Dermis blood vessel endothelial cell (primary cell): ENCODE measurements around the gene BRD1. TPM values are rescaled to one million over a fixed set of nuclear protein-coding genes. Genes with fewer than 3 reads are reported as not detected.

Experiments used
- DNase-seq: peaks from one replicate; pipeline ENCODE4 v3.0.0; 2010
- total RNA-seq: library from RNA; depleted of rRNA; stranded (reverse); fragments of >200 nt; gene quantifications from 2 replicates; pipeline ENCODE4 v1.2.3, GENCODE V29; 2014

BRD1 gene
- 34.2 and 39.0 TPM in 2 replicates for total RNA-seq

- peak; percentile 82 for DNase-seq
These were observed at the start of gene BRD1 for GRCh38 chr22:49827853-49828598. Gene BRD1, minus strand, starts transcription at chr22:49827873. Its CDS starts 3,556 bp downstream, at chr22:49824317.

- no peak for DNase-seq
These were observed 45.7 kb upstream of the BRD1 start for GRCh38 chr22:49873228-49873940.

- DNase-seq: no peak
These were observed 44.7 kb upstream of the BRD1 start for GRCh38 chr22:49872347-49872746.

- DNase-seq: peak; percentile 36
These were observed 43.8 kb upstream of the BRD1 start for GRCh38 chr22:49871482-49871881.

DNA sequence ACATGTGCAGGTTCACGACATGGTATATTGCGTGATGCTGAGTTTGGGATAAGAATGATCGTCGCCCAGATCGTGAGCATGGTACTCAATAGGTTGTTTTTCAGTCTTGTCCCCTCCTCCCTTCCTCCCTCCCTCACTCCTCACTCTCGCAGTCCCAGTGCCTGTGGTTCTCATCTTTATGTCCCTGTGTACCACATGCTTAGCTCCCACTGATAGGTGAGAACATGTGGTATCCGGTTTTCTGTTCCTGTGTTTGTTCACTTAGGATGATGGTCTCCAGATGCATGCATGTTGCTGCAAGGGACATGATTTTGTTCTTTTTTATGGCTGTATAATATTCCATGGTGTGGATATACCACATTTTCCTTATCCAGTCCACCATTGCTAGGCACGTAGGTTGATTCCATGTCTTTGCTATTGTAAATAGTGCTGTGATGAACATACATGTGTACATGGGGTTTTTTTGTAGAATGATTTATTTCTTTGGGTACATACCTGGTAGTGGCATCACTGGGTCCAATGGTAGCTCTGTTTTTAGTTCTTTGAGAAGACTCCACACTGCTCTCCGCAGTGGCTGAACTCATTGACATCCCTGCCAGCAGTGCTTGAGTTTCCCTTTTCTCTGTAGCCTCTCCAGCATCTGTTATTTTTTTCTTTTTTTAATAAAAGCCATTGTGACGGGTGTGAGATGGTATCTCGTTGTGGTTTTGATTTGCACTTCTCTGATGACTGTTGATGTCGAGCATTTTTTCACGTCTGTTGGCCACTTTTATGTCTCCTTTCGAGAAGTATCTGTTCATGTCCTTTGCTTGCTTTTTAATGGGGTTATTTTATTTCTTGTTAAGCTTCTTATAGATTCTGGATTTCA is 42.4 kb upstream of the BRD1 start:
- DNase-seq: no peak

DNA sequence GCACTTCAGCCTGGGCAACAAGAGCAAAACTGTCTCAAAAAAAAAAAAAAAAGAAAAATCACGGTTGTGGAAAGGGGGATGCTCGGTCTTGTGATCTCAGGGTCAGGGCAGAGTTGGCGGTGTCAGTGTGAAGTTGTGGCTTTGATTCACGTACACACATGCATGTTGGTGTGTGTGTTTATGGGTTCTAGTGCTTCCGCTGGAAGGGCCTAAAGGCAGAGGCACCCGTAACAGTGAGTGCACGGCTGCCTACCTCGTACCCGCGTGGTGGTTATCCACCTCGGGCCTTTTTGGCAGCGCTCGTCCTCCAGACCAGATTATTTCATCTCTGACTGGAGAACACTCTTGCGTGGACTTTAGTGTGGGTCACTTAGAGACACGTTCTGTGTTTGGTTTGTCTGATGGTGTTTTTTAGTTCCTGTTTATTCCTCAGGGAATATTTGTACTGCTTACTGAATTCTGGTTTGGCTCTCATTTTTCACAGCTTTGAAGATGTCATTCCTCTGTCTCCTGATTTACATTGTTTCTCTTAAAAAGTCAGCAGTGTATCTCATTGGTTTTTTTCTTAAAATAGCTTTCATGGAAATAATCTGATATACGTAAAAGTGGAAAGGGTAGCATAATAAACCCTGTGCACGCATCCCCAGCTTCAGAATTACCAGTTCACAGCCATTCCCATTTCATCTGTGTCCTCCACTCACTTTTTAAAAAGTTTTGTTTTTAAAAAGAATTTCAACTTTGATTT is 41.6 kb upstream of the BRD1 start:
- no peak for DNase-seq

DNA sequence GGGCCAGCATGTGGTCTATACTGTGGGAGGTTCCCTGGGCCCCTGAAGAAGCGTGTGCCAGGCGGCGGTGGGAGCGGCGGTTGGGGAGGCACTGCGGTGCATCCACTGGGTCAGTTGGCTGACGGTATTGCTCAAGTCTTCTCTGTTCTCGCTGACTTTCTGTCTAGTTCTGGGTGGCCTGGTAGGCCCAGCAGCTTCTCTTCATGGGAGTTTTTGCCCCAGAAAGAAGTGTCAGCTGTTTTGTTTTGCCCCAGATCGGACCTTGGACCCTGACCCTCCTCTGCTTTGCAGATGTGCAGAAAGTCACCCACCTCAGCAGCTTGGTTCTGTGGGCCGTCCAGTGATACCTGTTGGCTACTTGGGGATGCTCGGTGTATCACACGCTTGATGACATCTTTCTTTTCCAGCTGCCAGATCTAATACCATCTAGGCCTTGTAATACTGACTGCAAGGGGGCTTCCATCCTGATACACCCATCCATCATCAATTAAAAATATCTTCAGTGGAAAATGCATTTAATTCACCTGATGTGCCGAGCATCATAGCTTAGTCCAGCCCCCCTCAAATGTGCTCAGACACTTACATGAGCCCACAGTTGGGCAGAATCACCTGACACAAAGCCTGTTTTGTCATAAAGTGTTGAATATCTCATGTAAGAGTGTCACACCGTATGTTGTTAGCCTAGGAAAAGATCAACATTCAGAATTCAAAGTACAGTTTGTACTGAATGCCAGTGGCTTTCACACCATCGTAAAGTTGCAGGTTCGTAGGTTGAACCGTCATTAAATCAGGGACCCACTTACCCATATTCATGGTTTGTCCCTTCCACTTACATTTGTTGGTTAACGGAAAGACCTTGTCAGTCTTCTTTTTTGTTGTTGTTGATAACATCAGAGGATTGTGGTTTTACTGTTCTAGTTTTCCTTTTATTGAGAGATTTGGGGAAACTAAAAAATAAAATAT is 39.9 kb upstream of the BRD1 start:
- no peak for DNase-seq

- no peak for DNase-seq
These were observed 39.0 kb upstream of the BRD1 start for GRCh38 chr22:49866646-49867045.

GRCh38 chr22:49866134-49866533 is 38.5 kb upstream of the BRD1 start:
- DNase-seq: no peak

- no peak for DNase-seq
These were observed 37.5 kb upstream of the BRD1 start for GRCh38 chr22:49865156-49865555.

- no peak for DNase-seq
These were observed 36.3 kb upstream of the BRD1 start for GRCh38 chr22:49863931-49864330.

GRCh38 chr22:49862496-49862776 is 34.8 kb upstream of the BRD1 start:
- no peak for DNase-seq

GRCh38 chr22:49861642-49862495 is 34.2 kb upstream of the BRD1 start:
- no peak for DNase-seq

GRCh38 chr22:49858827-49859226 is 31.2 kb upstream of the BRD1 start:
- no peak for DNase-seq

DNA sequence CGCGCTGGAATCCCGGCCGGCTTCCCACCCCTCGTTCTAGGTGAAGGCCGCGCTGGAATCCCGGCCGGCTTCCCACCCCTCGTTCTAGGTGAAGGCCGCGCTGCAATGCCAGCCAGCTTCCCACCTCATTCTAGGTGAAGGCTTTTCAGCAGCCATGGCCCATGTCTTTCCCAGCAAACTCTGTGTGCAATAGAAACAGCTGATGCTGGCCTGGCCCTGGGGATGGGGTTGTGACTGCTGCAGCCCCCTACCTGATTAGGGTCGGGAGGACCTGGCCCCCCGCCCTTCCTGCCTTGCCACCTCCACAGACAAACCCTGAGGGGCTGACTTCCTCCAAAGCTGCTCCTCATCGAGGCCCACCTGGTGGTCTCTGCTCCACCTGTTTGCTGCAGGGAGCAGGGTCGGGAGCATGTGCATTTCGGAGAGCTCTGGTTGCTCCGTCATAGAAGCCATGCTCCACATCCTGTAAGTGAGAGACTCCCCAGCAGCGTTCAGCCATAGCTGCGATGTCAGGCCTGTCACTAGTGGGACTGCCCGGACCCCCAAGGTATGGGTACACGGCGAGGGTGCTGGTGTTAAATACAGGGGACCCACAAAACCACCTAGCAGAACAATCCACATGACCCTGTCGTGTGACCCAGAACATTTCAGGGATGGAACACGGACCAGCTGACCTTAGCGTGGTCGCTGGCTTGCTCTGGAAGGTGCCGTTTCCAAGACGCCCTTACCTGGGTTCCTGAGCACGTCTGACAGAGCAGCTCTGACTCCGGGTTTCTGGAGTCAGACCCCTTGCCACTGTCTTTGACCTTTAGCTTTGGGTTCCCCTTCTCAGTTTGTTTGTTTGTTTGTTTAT is 29.3 kb upstream of the BRD1 start:
- DNase-seq: no peak

GRCh38 chr22:49856343-49856742 is 28.7 kb upstream of the BRD1 start:
- no peak for DNase-seq

DNA sequence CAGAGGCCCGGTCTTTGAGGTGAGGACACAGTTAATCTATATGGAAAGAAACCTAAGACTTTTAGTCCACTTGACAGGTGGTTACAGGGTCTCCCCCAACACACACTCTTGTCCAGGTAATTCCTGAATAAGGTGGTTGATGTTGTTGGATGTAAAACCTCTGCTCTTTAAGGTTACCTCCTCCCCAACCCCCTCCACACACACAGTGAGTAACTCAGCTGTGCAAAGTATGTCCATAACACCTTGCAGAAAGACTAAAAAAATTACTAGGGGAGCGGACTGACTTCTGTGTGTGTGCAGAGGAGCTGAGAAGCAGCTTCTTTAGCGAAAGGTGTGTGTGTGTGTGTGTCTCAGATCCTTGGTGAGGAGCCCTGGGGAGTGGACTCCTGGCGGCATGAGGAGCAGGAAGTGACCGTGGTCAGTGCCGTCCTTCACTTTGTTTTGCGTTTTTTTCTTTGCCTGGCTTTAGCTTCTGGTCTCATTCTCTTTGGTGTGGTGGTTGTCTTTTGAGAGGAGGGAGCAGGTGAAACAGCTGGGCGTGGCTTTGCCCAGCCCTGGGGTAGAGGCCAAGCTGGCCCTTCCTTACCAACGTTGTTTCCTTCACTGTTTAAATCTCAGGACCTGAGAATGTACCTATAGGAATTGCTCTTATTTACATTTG is 27.7 kb upstream of the BRD1 start:
- DNase-seq: peak; percentile 43

- DNase-seq: peak; percentile 49
These were observed 26.5 kb upstream of the BRD1 start for GRCh38 chr22:49853981-49854831.
